GM12875 (cell line): ENCODE results near the gene SDCCAG8.

Experiments
- H3K4me3 ChIP-seq: one replicate; pipeline ENCODE4 v1.5.1; 2011; ENCODE audit warnings: low read depth, low read length, control low read depth
- CTCF ChIP-seq: IDR thresholded peaks from 2 replicates; pipeline ENCODE4 v1.5.1; 2011; ENCODE audit warnings: low read depth, mild to moderate bottlenecking, control low read depth, inconsistent platforms, low read length, moderate library complexity, borderline replicate concordance; ENCODE audit not compliant: insufficient read depth

Gene SDCCAG8

DNA sequence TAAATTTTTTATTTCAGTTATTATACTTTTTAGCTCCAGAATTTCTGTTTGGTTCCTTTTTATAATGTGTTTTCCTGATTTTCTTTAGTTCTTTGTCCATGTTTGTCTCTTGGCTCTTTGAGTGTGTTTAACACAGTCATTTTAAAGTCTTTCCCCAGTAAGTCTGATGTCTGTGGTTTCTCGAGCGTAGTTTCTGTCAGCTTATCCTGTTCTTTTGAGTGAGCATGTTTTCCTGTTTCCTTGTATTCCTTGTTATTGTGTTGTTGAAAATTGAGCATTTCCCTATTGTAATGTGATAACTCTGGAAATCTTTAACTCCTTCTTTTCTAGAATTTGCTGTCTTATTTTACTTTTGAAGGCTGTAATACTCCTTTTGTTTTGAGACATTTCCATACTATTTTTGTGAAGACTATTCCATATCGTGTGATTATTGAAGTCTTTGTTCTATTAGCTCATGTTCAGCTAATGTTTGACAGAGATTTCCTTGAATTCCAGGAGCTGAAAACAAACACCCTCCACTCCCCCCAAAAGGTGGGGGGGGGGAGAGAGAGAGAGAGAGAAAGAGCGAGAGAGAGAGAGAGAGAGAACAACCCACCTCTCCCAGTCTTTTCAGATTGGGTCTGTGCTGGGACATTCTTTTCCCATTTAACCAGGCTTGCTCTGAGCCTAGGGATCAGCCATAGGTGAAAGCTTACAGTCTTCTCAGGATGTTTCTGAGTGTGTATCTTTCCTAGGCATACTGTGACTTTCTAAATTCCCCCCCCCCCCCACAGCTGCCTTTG is 38.3 kb downstream of the SDCCAG8 start:
- no peak for TF ChIP-seq CTCF
- H3K4me3 ChIP-seq = no peak overlapping the region

- TF ChIP-seq CTCF = no peak
- no peak overlapping the region for H3K4me3 ChIP-seq
These were observed 38.9 kb downstream of the SDCCAG8 start for GRCh38 chr1:243294723-243295121.

DNA sequence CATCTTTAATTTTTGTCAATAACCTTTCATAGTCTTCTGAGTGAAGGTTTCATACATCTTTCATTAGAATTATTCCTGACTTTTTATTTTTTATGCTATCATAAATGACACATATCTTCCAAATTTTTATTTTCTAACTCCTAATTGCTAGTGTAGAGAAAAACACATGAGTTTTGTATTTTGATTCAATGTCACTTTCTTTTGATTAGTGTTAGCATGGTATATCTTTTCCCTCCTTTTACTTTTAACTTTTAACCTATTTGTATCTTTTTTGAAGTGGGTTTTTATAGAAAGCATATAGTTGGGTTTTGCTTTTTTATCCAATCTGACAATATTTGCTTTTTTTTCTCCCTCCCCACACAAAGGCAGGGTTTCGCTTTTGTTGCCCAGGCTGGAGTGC is 43.2 kb downstream of the SDCCAG8 start:
- no peak for TF ChIP-seq CTCF
- H3K4me3 ChIP-seq = no peak overlapping the region

DNA sequence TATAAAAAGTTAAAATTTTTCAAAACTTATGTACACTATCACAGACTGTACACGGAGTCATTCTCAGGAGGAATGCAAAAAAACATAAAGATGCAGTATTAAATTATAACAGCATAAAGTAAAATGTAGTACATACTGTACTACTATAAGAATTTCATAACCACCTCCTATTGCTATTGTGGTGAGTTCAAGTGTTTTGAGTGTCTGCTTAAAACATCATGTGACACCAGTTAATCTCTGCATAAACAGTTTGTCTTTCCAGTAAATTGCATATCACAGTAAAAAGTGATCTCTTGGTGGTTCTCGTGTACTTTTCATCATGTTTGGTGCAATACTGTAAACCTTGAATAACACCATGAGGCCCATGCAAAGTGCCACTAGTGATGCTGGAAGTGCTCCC is 45.2 kb downstream of the SDCCAG8 start:
- no peak for TF ChIP-seq CTCF
- no peak overlapping the region for H3K4me3 ChIP-seq

DNA sequence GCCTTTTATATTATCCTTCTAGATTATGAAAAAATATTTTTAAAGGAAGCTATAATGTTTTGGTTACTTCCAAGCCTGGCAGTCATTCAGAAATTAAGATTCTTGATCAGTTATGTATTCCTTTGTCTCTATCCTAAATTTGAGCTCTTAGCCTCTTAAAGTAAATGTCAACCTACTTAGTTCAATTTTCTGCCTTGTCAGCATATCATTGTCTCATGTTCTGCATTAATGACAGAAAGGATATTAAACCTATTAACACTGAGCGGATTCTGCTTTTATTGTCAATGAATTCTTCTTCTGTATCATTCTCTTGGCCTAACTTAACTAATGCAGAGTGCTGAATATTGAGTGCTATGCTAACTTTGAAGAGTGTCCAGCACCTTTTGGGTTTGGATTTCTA is 56.0 kb downstream of the SDCCAG8 start:
- no peak overlapping the region for H3K4me3 ChIP-seq
- TF ChIP-seq CTCF = no peak

DNA sequence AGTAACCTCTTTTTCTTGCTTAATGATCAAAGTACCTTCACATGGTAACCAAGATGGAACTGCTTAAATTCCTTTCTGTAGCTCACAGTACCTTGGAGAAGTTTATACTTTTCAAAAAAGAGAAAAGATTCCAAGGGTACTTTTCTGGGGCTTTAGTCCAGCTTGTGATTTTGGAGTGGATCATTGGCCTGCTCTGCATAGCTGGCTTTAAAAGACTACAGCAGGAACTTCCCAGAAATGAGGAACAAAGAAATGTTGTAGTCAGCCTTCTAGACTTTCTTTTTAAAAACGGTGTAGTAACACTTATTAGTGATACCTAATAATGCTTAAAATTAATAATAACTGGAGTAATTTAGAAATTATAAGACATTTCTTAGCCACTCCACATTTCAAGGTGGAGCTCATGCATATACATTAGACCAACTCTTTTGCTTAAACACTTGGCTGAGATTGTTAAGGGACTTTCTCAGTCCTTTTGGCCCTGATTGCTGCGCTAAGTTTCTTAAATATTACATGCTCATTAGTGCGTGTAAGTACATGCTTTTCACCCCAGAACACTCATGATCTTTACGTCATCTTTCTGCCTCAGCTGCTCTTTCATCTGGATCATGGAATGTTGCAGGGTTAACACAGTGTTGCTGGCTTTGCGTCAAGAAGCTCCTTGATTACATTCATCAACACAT is 57.3 kb downstream of the SDCCAG8 start:
- no peak for TF ChIP-seq CTCF
- H3K4me3 ChIP-seq = no peak overlapping the region
